A172 (cell line): Measurements from ENCODE around the gene DNMT3L. TPM values are rescaled to one million over a fixed set of nuclear protein-coding genes. Genes with fewer than 3 reads are reported as not detected.
"Not testable (repeated sequence)": the region's sequence is repeated elsewhere in the genome, so short reads cannot be mapped to it uniquely, and the experiment has no call there.

Source experiments
- DNase-seq: peaks from one replicate; pipeline ENCODE4 v3.0.0-alpha.2; 2015; ENCODE audit warnings: low spot score
- total RNA-seq: library from RNA; depleted of rRNA; stranded (reverse); fragments of >200 nt; shearing (Covaris generic); gene quantifications from 2 replicates; pipeline ENCODE4 v1.2.3, GENCODE V29; 2014

DNMT3L gene
- total RNA-seq, 1 experiment from 2014 or later = not detected

DNA sequence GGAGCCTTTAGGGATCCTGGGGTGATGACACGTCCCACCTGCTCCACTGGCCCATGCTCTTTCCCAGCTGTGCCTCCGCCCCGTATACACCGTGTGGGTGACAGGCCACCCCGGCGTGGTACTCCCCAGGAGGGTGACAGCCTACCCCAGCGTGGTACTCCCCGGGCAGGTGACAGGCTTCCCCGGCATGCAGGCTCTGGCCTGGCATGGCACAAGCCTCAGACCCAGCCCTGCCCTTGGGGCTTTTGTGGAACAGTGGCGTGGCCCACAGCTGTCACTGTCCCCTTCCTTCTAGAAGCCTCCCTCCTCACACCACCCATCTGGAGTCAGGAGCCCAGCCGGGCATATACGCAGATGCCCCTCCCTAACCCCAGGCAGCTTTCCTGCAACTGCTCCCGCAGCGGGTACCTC lies 33.5 kb upstream of the DNMT3L start:
- DNase-seq = no peak

DNA sequence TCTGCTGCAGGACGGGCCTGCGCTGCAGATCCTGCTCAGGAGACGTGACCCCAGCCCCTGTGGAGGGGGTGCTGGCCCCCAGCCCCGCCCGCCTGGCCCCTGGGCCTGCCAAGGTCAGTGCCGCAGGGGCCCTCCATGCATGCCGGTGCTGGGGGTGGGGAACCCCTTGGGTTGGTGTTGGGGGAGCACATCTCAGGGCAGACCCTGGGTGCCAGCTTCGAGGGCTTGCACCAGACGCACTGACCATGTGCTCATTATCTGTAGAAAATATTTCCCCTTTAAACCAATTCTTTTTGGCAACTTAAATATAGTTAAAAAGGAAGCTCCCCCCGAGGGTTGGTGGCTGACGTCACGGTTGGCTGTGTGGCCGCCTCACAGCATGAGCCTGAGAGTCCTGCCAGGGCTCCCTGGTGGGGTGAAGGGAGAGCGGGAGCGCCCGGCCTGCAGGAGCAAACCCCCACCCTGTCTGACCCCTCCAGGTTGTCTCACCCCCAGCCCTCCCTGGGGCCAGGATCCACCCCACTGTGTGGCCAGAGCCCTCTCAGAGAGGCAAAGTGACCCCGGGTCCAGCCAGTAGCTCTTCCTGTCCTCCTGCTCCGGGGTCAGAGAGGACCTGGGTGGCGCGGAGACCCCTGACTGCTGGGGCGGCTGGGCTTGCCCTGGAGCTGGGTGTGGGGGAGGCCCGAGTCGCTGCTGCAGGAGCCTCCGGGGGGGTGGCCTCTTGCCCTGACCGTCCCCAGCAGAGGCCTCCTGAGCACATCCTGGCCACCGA lies 32.9 kb upstream of the DNMT3L start:
- peak; percentile 68 for DNase-seq

DNA sequence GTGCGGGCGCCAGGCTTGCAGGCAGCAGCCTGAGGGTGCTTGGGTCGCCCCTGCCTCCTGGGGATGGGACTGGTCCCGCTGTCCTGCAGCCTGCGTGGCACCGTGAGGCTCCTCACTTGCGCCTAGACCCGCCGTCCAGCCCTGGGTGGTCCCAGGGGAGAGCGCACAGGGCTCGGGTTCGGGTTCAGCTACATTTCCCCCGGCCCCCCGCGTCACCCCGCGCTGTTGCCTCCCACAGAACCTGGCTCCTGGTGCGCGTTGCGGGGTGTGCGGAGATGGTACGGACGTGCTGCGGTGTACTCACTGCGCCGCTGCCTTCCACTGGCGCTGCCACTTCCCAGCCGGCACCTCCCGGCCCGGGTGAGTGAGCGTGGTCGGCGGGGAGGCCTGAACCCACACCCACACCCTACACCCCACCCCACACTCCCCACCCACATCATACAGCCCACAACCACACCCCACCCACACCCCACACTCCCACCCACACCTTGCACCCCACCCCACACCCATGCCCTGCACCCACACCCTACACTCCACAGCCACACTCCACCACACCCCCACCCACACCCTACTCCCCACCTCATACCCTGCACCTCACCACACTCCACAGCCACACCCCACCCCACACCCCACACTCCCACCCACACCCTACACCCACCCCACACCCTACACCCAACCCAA lies 32.0 kb upstream of the DNMT3L start:
- no peak for DNase-seq

DNA sequence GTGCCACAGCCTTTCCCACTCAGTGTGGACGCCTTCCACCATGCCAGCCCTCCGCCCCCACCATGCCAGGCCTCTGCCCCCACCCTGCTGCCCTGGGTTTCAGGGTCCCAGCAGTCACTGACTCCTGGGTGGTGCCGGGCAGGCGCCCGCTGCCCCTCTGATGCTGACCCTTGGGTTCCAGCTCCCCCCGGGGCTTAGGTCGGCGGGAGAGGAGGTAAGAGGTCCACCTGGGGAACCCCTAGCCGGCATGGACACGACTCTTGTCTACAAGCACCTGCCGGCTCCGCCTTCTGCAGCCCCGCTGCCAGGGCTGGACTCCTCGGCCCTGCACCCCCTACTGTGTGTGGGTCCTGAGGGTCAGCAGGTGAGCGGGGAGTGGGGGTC lies 31.1 kb upstream of the DNMT3L start:
- no peak for DNase-seq

DNA sequence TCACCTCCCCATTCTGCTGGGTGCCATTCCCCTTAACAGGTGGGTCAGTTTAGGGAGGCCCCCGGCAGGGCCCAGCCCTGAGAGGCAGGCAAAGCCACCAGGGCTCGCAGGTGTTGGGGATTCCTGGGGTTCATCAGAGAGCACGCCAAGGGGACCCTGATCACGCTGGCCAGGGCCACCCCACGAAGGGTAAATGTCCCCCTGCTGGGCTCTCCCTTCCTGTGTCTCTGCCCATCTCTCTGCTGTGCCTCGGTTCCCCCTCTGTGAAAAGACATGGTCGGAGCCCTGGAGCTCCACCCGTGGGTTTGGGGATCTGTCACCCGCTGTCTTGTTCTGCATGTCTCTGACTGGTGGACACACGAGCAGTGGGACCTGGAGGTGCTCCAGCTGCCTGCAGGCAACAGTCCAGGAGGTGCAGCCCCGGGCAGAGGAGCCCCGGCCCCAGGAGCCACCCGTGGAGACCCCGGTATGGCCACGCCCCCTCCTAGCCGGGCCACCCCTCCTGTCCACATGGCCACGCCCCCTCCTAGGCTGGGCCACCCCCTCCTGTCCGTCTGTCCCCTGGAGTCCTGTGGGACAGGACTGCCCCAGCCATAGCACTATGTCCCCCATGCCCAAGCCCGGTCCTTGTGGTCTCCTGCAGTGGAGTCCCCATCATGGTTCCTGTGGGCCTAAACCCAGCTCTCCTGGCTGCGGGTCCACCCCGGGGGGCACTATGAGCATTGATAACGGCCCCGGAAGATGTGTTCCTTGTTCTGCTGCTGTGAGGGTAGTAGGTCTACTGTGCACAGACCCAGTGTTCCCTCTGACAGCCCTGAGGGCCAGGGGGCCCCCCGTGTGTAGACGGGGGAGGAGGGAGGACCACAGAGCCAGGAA lies 30.5 kb upstream of the DNMT3L start:
- no peak for DNase-seq

DNA sequence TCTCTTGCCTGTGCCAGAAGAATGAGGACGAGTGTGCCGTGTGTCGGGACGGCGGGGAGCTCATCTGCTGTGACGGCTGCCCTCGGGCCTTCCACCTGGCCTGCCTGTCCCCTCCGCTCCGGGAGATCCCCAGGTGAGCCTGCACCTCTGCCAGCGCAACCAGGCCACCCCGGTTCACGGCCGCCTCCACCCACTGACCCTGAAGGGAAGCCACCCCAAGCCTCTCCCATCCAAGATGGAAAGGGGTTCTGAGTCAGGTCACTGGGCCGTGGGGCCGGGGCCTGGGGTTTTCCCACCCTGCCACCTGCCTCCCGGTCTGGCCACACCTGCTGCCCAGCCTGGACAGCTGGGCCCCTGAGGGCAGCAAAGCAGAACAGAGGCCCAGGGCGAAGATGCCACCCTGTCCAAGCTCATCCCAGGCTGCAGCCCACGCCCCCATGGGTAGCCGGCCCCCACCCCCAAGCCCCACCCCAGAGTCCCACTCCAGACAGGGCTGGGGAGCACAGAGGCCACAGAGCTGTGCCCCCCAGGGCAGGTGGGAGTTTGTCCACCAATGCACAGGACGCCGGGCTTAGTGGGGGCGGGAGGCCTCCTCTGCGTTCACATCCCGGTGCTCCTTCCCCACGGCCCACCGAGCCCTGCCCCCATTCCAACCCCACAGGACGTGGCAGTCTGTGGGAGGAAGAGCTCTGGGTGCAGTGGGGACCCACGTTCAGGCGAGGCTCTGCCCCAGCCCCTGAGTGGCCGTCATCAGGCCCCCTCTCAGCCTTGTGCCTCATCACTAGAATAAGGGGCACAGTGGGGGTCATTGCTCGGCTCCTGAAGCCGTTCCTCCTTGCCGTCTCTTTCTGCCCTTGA lies 29.6 kb upstream of the DNMT3L start:
- DNase-seq = no peak

DNA sequence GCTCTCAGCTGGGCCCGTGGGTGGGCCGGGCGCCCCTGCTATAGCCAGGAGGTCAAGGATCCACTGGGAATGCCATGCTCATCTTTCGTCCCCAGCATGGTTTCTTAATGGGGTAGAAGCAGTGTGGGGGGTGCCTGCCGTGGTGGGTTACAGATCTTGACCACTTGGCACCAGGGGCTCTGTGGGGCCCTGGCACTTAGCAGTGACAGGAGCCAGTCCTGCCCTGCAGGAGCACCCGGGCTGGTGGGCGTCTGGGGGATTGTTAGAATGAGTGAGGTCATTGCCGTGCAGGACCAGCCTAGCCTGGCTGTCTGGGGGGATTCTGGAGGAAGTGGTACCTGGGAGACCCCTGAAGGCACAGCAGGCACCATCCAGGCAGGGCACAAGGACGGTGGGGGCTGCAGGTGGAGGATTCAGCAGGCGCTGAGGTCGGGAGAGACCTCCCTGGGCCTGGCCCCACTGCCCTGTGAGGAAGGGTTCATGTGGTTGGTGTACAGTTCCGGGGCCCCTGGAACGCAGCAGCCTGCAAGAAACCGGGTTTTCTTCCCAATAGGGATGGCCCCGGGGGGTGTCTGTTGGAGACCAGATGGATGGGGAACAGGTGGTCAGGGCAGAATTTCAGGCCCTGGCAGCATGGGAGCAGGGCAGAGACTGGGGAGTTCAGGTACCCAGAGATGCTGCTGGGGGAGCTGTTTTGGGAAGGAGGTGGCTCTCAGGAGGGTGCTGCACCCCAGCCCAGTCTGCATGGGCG lies 28.8 kb upstream of the DNMT3L start:
- DNase-seq = no peak

DNA sequence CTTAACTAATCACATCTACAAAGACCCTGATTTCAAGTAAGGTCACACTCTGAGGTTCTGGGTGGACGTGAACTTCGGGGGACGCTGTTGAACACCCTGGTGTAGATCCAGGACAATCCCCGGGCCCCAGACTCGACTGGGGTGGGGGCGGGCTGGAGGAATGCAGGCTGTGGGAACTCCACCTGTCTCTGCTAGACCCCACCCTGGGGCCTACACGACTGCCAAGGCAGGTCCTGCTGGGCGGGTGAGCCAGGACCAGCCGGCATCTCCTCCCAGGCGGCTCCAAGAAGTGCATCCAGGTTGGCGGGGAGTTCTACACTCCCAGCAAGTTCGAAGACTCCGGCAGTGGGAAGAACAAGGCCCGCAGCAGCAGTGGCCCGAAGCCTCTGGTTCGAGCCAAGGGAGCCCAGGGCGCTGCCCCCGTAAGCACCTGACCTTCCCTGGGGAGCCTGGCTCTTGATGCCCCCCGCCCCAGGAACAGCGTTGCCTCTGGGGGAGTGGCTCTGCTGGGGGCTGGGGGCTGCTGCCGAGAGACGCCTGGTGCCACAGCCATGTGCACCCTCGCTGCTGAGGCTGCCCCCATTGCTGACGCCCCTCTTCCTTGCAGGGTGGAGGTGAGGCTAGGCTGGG lies 27.8 kb upstream of the DNMT3L start:
- DNase-seq = no peak

DNA sequence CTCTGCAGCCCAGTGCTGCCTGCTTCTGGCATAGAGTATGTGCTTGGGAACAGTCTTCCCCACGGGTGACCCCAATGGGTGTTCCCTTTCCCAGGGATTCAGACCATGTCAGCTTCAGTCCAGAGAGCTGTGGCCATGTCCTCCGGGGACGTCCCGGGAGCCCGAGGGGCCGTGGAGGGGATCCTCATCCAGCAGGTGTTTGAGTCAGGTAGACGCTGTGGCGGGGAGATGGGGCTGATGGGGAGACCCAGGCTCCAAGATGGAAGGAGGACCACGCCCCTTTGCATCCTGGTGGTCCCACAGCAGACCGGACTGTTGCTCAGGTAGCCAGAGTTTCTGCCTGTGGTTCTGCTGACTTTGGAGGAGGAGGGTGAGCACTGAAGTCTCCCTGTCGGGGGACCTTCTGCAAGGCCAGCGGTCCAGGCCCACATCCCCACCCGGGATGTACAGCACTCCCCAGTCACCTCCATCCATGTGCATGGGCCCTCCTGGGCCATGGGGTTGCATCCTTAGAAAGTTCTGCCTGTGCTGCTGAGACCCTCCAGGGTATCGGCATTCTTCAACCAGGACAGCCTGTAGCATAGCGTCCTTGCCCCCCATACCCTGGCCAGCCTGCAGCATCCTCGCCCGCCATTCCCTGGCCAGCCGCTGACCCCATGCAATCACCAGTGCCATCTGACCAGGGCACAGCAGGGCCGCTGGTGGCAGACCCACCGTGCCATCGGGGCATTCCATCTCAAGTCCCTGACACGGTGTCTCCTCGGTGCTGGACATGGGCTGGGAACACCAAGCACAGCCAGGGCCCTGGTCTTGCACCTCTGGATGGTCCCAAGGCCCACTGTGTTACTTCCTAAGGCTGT lies 26.8 kb upstream of the DNMT3L start:
- no peak for DNase-seq

DNA sequence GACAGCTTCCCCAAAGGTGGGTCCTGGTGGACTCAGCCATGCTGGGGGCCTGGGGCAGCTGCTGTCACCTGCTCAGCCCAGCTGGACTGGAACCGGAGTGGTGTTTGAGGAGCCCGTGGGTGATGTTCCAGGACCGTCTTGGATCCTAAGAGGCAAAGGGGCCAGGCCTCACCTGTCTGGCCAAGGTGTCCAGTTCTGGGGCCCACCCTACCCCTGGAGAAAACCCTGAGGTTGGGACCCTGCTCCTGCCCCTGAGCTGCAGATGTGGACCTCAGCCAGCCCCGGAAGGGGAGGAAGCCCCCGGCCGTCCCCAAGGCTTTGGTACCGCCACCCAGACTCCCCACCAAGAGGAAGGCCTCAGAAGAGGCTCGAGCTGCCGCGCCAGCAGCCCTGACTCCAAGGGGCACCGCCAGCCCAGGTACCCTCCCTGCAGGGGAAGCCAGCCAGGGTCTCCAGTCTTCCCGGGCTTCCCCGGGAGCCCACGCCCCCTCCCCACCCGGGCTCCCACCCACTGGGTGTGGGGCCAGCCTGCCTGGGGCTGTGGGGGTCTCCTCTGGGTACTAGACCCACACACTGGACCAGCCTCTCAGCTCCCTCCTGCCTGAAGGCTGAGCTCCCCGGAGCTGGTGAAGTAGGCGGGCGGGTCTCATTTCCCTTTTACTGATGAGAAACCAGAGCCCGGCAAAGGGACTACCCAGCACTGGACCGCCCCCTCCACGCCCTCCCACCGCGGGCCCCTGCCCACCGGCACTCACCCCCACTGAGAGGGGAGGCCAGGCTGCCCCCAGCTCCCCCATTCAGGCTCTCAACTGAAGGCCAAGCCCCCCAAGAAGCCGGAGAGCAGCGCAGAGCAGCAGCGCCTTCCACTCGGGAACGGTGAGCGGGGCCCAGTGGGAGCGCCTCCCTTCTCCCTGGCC lies 25.3 kb upstream of the DNMT3L start:
- no peak for DNase-seq

DNA sequence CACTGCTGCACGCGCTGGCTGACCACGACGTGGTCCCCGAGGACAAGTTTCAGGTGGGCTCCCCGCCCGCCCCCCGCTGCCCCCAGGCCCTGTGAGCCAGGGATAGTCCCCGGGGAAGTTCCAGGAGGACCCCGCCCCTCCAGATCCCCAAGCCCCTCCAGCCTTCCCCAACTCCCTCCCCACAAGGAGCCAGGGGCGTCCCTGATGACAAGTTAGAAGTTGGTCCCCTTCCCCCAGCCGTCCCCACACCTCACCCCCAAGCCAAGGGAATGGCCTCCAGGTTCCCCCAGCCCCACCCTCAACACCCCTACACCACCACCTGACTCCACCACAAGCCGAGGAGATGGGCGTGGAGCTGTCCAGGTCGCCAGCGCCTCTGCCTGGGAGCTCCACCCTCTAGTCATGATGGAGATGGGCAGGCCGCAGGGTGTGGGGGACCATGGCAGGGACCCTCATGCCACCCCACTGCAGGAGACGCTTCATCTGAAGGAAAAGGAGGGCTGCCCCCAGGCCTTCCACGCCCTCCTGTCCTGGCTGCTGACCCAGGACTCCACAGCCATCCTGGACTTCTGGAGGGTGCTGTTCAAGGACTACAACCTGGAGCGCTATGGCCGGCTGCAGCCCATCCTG lies 24.5 kb upstream of the DNMT3L start:
- DNase-seq = no peak

DNA sequence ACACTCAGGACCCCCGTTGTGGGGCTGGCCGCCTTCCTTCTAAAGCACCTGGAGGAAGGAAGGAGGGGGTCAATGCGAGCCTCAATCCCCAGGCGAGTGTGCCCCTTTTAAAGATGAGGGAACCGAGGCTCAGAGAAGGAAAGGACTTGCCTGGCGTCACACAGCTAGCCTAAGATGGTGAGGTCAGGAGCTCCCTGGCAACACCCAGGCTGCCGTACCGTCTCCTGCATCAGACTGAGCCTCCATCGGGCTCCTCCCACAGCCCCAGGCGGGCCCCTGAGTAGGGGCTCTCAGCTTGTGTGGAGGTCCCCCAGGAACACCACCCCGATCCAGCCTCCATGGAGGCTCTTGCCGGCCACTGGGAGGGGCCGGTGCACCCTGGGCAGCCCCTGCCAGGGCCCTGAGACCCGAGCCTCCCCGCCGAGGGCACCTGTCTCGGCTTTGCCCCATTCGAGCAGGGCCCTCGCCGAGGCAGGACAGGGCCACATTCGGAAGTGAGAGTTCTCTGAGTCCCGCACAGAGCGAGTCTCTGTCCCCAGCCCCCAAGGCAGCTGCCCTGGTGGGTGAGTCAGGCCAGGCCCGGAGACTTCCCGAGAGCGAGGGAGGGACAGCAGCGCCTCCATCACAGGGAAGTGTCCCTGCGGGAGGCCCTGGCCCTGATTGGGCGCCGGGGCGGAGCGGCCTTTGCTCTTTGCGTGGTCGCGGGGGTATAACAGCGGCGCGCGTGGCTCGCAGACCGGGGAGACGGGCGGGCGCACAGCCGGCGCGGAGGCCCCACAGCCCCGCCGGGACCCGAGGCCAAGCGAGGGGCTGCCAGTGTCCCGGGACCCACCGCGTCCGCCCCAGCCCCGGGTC lies 23.7 kb upstream of the DNMT3L start, which contains the start of gene AIRE:
AIRE (plus strand) TSS at position 739 of the 855 bp plus-strand sequence. CDS start 131 bp downstream, outside the sequence.
- no peak for DNase-seq

DNA sequence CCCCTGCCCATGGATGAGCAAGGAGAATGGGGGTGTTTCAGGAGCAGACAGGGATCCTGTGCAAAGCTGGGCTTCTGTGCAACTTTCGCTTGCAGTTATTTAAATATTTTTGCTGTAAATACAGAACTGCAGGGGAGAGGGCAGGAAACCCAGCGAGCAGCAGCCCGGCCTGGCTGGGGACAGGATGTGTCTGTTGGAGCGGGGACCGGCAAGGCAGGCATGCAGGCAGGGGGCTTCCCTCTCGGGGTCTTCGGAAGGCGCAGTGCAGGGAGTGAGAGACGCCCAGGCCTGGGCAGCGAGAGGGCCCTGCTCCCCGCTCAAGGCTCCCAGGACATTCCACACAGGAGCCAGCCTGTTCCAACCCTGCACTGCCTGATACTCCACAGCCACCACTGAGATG lies 22.3 kb upstream of the DNMT3L start:
- no peak for DNase-seq

DNA sequence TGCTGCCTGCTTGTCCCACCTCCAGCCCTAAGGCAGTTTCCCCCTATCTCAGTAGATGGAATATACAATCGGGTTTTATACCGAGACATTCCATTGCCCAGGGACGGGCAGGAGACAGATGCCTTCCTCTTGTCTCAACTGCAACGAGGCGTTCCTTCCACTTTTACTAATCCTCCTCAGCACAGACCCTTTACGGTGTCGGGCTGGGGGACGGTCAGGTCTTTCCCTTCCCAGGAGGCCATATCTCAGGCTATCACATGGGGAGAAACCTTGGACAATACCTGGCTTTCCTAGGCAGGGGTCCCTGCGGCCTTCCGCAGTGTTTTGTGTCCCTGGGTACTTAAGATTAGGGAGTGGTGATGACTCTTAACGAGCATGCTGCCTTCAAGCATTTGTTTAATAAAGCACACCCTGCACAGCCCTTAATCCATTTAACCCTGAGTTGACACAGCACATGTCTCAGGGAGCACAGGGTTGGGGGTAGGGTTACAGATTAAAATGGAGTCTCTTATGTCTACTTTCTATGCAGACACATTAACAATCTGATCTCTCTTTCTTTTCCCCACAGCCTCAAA lies 21.6 kb upstream of the DNMT3L start:
- not testable (repeated sequence) for DNase-seq

DNA sequence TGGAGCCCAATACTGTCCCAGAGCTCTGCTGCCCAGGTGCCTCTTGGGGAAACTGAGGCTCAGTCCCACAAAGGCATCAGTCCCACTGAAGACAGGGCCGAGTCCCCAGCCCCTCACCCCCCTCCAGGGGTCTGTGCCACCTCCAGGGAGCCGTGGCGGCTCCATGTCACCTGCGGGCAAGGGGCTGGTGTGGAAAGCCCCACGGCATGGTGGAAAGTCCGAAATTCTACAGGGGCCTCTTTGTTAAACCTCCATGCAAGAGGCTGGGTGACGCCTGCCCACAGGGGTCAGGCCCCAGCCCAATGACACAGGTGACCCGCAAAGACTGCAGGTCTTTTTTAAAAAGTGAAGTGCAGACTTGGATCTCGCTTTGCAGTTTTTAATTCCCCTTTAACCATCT lies 20.7 kb upstream of the DNMT3L start:
- DNase-seq = no peak

DNA sequence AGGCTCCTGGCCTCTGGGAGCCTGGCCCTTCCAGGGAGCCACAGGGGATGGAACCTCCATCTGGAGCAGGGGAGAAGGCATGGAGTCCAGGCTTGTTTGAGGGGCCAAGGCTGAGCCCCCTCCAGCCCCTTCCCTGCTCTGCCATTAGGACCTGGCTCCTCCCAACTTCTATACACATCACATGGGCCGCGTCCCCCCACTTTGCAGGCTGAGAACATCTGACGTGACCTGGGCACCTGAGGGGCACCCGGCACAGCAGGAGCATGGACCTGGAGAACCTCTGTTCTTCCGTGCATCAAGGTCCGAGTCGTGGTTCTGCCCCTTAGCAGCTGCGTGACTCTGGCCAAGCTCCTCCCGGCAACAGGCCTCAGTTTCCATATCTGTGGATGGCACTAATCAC lies 20.1 kb upstream of the DNMT3L start:
- no peak for DNase-seq
